ENCODE results near the gene FUT9.
"Not testable (repeated sequence)": the region's sequence is repeated elsewhere in the genome, so short reads cannot be mapped to it uniquely, and the experiment has no call there.

Gene FUT9

GRCh38 chr6:96186516-96187195 is 170.9 kb downstream of the FUT9 start:
- no peak for DNase-seq (ENCODE audit: low read depth)

- DNase-seq (ENCODE audit: low read depth) = no peak
Measured at GRCh38 chr6:96194675-96195074, 178.9 kb downstream of the FUT9 start.

- no peak for DNase-seq (ENCODE audit: low read depth)
Measured at GRCh38 chr6:96195272-96195671, 179.5 kb downstream of the FUT9 start.

- DNase-seq (ENCODE audit: low read depth) = no peak
Measured at GRCh38 chr6:96196633-96197032, 180.9 kb downstream of the FUT9 start.

GRCh38 chr6:96197241-96197640 is 181.5 kb downstream of the FUT9 start:
- no peak for DNase-seq (ENCODE audit: low read depth)

GRCh38 chr6:96202571-96202970 is 186.8 kb downstream of the FUT9 start:
- no peak for DNase-seq (ENCODE audit: low read depth)

GRCh38 chr6:96211341-96211740 is 195.6 kb downstream of the FUT9 start:
- DNase-seq (ENCODE audit: low read depth) = no peak

- DNase-seq (ENCODE audit: low read depth) = no peak
Measured at GRCh38 chr6:96212066-96212465, 196.3 kb downstream of the FUT9 start.

- no peak for DNase-seq (ENCODE audit: low read depth)
Measured at GRCh38 chr6:96213784-96214183, 198.0 kb downstream of the FUT9 start.

GRCh38 chr6:96223695-96224094 is 207.9 kb downstream of the FUT9 start:
- no peak for DNase-seq (ENCODE audit: low read depth)

GRCh38 chr6:96227135-96227534 is 211.4 kb downstream of the FUT9 start:
- no peak for DNase-seq (ENCODE audit: low read depth)

GRCh38 chr6:96234444-96234843 is 218.7 kb downstream of the FUT9 start:
- DNase-seq (ENCODE audit: low read depth) = no peak

- no peak for DNase-seq (ENCODE audit: low read depth)
Measured at GRCh38 chr6:96235927-96236326, 220.2 kb downstream of the FUT9 start.

- DNase-seq (ENCODE audit: low read depth) = no peak
Measured at GRCh38 chr6:96236471-96236870, 220.7 kb downstream of the FUT9 start.

- no peak for DNase-seq (ENCODE audit: low read depth)
Measured at GRCh38 chr6:96237638-96238347, 222.0 kb downstream of the FUT9 start.

- DNase-seq (ENCODE audit: low read depth) = no peak
Measured at GRCh38 chr6:96246563-96246962, 230.8 kb downstream of the FUT9 start.

- DNase-seq (ENCODE audit: low read depth) = no peak
Measured at GRCh38 chr6:96249755-96250154, 234.0 kb downstream of the FUT9 start.

GRCh38 chr6:96257751-96258150 is 242.0 kb downstream of the FUT9 start:
- no peak for DNase-seq (ENCODE audit: low read depth)

GRCh38 chr6:96260787-96261430 is 245.1 kb downstream of the FUT9 start:
- not testable (repeated sequence) for DNase-seq (ENCODE audit: low read depth)

Data from CMK (cell line).